Chondrocyte (in vitro differentiated cells): ENCODE data around the gene KCND1. TPM values are rescaled to one million over a fixed set of nuclear protein-coding genes. Genes with fewer than 3 reads are reported as not detected.
A peak's percentile ranks its signal among the peaks of the same experiment; 100 is the strongest.

Experiments
- DNase-seq: peaks from one replicate; pipeline ENCODE4 v3.0.0; 2021; ENCODE audit warnings: mixed read lengths, low spot score
- H3K27ac Mint-ChIP-seq: one replicate; pipeline ENCODE4 v1.8.0; 2021; ENCODE audit warnings: mild to moderate bottlenecking, moderate library complexity, mixed read lengths; ENCODE audit not compliant: unreplicated experiment
- H3K27me3 Mint-ChIP-seq: 2 replicates; pipeline ENCODE4 v1.8.0; 2021; ENCODE audit warnings: low read depth, mixed read lengths
- H3K36me3 Mint-ChIP-seq: 2 replicates; pipeline ENCODE4 v1.8.0; 2021; ENCODE audit warnings: low read depth, mixed read lengths
- H3K4me1 Mint-ChIP-seq: 2 replicates; pipeline ENCODE4 v1.8.0; 2021; ENCODE audit warnings: low read depth, mild to moderate bottlenecking, mixed read lengths
- H3K4me3 Mint-ChIP-seq: one replicate; pipeline ENCODE4 v1.8.0; 2021; ENCODE audit warnings: mild to moderate bottlenecking, moderate library complexity, mixed read lengths; ENCODE audit not compliant: unreplicated experiment
- H3K9me3 Mint-ChIP-seq: 2 replicates; pipeline ENCODE4 v1.8.0; 2021; ENCODE audit warnings: low read depth, mixed read lengths
- CTCF ChIP-seq: fragments of 200-600 bp; sonication (generic); IDR thresholded peaks from 2 replicates; pipeline ENCODE4 v1.5.0; 2021; ENCODE audit warnings: antibody characterized with exemption, mild to moderate bottlenecking, moderate library complexity
- total RNA-seq: library from RNA; stranded (reverse); gene quantifications from 3 replicates; pipeline ENCODE4 v1.2.1, GENCODE V29; 2021

KCND1 gene
- total RNA-seq, 1 donor from 2014 or later: 1.7 TPM

DNA sequence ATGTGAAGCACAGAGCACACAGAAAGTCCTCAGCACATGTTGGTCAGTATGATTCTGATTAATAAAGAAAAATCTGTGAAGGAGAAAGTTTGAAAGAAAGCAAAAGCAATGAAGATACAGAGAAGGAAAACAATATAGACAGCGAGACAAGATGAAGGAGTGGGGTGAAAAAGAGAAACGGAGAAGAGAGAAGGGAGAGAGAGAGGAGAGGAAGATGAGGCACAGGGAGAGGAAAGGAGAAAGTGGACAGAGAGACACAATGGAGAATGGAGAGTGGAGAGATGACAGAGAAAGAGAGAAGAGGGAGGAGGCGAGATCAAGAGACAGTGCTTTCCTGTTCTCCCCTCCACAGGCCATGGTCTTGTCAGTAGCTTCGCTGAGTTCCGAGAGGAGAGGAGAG is 3.9 kb upstream of the KCND1 start:
- Mint-ChIP-seq H3K36me3 (peaks cover 19% of the 10 kb centered on the region), H3K4me3 (no peak overlapping the region), H3K27me3 (no peaks in the 10 kb centered on the region), H3K9me3 (peaks cover 8% of the 10 kb centered on the region), H3K27ac (no peak overlapping the region), H3K4me1 (peaks cover 10% of the 10 kb centered on the region)
- DNase-seq: no peak
- TF ChIP-seq CTCF: no peak

- DNase-seq: no peak
- Mint-ChIP-seq H3K9me3 (peaks cover 8% of the 10 kb centered on the region), H3K27ac (no peak overlapping the region), H3K4me1 (peaks cover 10% of the 10 kb centered on the region), H3K4me3 (no peak overlapping the region), H3K36me3 (peaks cover 17% of the 10 kb centered on the region), H3K27me3 (no peaks in the 10 kb centered on the region)
- TF ChIP-seq CTCF: no peak
These were observed 3.4 kb upstream of the KCND1 start for GRCh38 chrX:48975041-48975440.

DNA sequence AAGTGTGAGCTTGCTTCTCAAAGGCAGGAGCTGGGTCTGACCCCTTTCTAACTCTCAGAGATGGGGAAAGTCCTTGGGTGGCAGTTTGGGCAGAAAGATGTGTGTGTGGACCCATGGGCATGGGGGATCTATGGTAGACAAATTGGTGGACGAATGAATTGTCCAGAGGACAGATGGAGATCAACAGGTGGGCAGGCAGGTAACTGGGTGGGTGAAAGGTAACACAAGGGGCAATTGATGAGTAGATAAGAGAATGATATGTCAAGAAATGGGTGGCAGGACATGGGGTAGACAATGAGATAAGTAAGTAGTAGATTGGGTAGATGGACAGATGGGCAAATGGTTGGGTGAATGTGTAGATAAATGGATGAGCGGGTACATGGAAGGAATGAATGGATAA is 2.9 kb upstream of the KCND1 start:
- Mint-ChIP-seq H3K27me3 (no peaks in the 10 kb centered on the region), H3K4me1 (peaks cover 10% of the 10 kb centered on the region), H3K36me3 (peaks cover 17% of the 10 kb centered on the region), H3K9me3 (peaks cover 8% of the 10 kb centered on the region), H3K4me3 (no peak overlapping the region), H3K27ac (no peak overlapping the region)
- TF ChIP-seq CTCF: no peak
- DNase-seq: no peak

DNA sequence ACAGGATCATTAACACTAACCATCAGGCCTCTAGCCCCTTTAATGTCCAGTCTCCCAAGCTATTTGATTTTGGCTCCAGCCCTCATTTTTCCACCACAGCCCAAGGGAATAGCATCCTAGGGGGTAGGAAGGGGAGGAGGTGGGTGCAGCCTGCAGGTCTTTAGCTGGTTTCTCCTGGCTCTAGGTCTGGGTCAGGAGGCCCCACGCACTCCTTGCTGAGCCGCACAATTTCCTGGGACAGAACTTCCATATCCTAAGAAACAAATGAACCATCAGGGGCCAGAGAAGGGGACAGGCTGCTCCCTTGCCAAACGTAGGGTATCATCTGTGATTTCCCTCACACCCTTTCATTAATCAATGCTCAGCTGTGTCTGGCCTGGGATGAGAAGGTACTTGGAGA is 2.4 kb upstream of the KCND1 start:
- Mint-ChIP-seq H3K36me3 (peaks cover 17% of the 10 kb centered on the region), H3K27me3 (no peaks in the 10 kb centered on the region), H3K4me1 (peaks cover 10% of the 10 kb centered on the region), H3K4me3 (no peak overlapping the region), H3K9me3 (peaks cover 9% of the 10 kb centered on the region), H3K27ac (no peak overlapping the region)
- no peak for DNase-seq
- no peak for TF ChIP-seq CTCF

DNA sequence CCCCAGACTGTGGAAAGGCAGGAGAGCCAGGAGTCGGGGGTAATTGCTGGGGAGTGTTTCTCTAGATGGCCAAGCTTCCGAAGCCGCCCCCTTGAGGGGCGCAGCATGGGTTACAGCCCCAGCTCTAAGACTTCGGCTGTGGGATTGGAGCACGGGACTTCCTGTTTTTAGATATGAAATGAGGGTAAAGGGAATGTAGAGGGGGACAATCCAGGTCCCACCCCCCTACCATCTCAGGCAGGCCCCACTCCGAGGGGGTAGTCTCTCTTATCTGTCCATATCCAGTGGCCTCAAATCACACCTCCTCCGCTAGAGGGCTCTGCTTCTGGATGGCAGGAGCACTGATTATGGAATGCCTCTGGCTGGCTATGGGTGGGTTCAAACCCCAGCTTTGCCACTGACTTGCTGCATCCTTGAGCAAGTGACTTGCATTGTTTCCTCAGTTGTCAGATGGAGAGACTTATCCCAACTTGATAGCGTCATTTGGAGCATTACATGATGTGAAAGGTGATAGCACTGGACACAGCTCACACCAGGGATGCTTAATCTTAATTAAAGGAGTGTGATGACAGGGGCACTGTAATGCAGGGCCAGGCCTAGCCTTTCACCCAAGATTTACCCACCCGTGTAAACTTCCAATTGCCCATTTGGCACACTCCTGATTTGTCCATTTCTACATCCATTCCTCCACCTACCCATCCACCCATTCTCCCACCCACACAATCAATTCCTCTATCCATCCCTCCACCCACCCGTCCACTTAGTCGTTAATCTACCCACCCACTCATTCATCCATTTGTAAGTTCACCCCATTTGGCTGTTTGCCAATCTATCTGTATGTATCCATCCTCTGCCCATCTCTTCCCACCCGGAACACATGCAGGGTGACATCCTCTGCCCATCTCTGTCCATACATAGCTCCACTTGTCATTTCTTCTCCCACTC is 848 bp upstream of the KCND1 start:
- H3K4me3 Mint-ChIP-seq: peak overlapping the region; percentile 66
- H3K4me1 Mint-ChIP-seq: peaks cover 13% of the 10 kb centered on the region
- peak; percentile 78 for TF ChIP-seq CTCF
- H3K9me3 Mint-ChIP-seq: peaks cover 13% of the 10 kb centered on the region
- no peak for DNase-seq
- no peaks in the 10 kb centered on the region for H3K27me3 Mint-ChIP-seq
- peaks cover 12% of the 10 kb centered on the region for H3K36me3 Mint-ChIP-seq
- peak overlapping the region; percentile 17 for H3K27ac Mint-ChIP-seq
